ENCODE results near the gene HSD17B8.

The HSD17B8 gene

GRCh38 chr6:33202799-33203198 lies 1.7 kb upstream of the HSD17B8 start:
- TF ChIP-seq CEBPB (IDR thresholded peaks at IDR 0.05) (no peak), EP300 (IDR thresholded peaks at IDR 0.05; ENCODE audit: borderline replicate concordance) (no peak), TCF12 (IDR thresholded peaks at IDR 0.05; ENCODE audit: low read depth) (no peak), REST (IDR thresholded peaks at IDR 0.05; ENCODE audit: low read depth) (no peak), CREB1 (IDR thresholded peaks at IDR 0.05; ENCODE audit: low read depth) (no peak), EGR1 (IDR thresholded peaks at IDR 0.05) (no peak), FOXM1 (IDR thresholded peaks at IDR 0.05; ENCODE audit: borderline replicate concordance, low read depth) (no peak), USF1 (IDR thresholded peaks at IDR 0.05) (no peak), TEAD4 (IDR thresholded peaks at IDR 0.05) (no peak), NFIC (IDR thresholded peaks at IDR 0.05) (no peak), RAD21 (IDR thresholded peaks at IDR 0.05; ENCODE audit: low read depth) (no peak), TAF1 (IDR thresholded peaks at IDR 0.05; ENCODE audit: low read depth) (no peak), YY1 (IDR thresholded peaks at IDR 0.05; ENCODE audit: low read depth) (no peak), ZBTB7A (IDR thresholded peaks at IDR 0.05; ENCODE audit: low read depth) (no peak), MAX (IDR thresholded peaks at IDR 0.05) (no peak)

GRCh38 chr6:33203443-33204164 lies 851 bp upstream of the HSD17B8 start:
- no peak for TF ChIP-seq CREB1 (IDR thresholded peaks at IDR 0.05; ENCODE audit: low read depth)
- TF ChIP-seq MAX (IDR thresholded peaks at IDR 0.05): no peak
- no peak for TF ChIP-seq TAF1 (IDR thresholded peaks at IDR 0.05; ENCODE audit: low read depth)
- TF ChIP-seq CEBPB (IDR thresholded peaks at IDR 0.05): no peak
- no peak for TF ChIP-seq RAD21 (IDR thresholded peaks at IDR 0.05; ENCODE audit: low read depth)
- TF ChIP-seq NFIC (IDR thresholded peaks at IDR 0.05): no peak
- TF ChIP-seq ZBTB7A (IDR thresholded peaks at IDR 0.05; ENCODE audit: low read depth): no peak

GRCh38 chr6:33204165-33204414 lies 365 bp upstream of the HSD17B8 start:
- TF ChIP-seq REST (IDR thresholded peaks at IDR 0.05; ENCODE audit: low read depth): no peak

- TF ChIP-seq TEAD4 (IDR thresholded peaks at IDR 0.05): peak; percentile 32; the same call in 1 of the 2 replicates
- TF ChIP-seq NFIC (IDR thresholded peaks at IDR 0.05): no peak
- no peak for TF ChIP-seq TAF1 (IDR thresholded peaks at IDR 0.05; ENCODE audit: low read depth)
- no peak for TF ChIP-seq FOXM1 (IDR thresholded peaks at IDR 0.05; ENCODE audit: borderline replicate concordance, low read depth)
- TF ChIP-seq ZBTB7A (IDR thresholded peaks at IDR 0.05; ENCODE audit: low read depth): no peak
These were observed 954 bp downstream of the HSD17B8 start for GRCh38 chr6:33205191-33206026.

GRCh38 chr6:33206027-33206863 lies 1.8 kb downstream of the HSD17B8 start:
- TF ChIP-seq CEBPB (IDR thresholded peaks at IDR 0.05) (no peak), YY1 (IDR thresholded peaks at IDR 0.05; ENCODE audit: low read depth) (no peak), EP300 (IDR thresholded peaks at IDR 0.05; ENCODE audit: borderline replicate concordance) (no peak), EGR1 (IDR thresholded peaks at IDR 0.05) (no peak), USF1 (IDR thresholded peaks at IDR 0.05) (no peak), NFIC (IDR thresholded peaks at IDR 0.05) (no peak), TAF1 (IDR thresholded peaks at IDR 0.05; ENCODE audit: low read depth) (no peak), TEAD4 (IDR thresholded peaks at IDR 0.05) (no peak)
